HFFc6 (cell line): Measurements from ENCODE around the gene ADA. TPM values are rescaled to one million over a fixed set of nuclear protein-coding genes. Genes with fewer than 3 reads are reported as not detected.
"Not testable (repeated sequence)": the region's sequence is repeated elsewhere in the genome, so short reads cannot be mapped to it uniquely, and the experiment has no call there.

ENCODE experiments used
- DNase-seq: peaks from one replicate; pipeline ENCODE4 v3.0.0-alpha.2; 2018
- H3K27ac Mint-ChIP-seq: 2 replicates; pipeline ENCODE4 v1.8.0; 2020; ENCODE audit warnings: mild to moderate bottlenecking, mixed read lengths
- H3K27me3 Mint-ChIP-seq: 2 replicates; pipeline ENCODE4 v1.8.0; 2021; ENCODE audit warnings: mild to moderate bottlenecking, moderate library complexity, mixed read lengths; ENCODE audit not compliant: insufficient read depth
- H3K36me3 Mint-ChIP-seq: 2 replicates; pipeline ENCODE4 v1.8.0; 2021; ENCODE audit warnings: low read depth, mixed read lengths
- H3K4me1 Mint-ChIP-seq: 2 replicates; pipeline ENCODE4 v1.8.0; 2020; ENCODE audit warnings: low read depth, mixed read lengths
- H3K4me3 Mint-ChIP-seq: 2 replicates; pipeline ENCODE4 v1.8.0; 2020; ENCODE audit warnings: mild to moderate bottlenecking, moderate library complexity, mixed read lengths
- H3K9me3 Mint-ChIP-seq: 2 replicates; pipeline ENCODE4 v1.8.0; 2020; ENCODE audit warnings: mild to moderate bottlenecking, mixed read lengths
- total RNA-seq, 6 experiments: library from RNA; stranded (reverse); fragmentation: NEBNext Ultra II Directional; extraction: Animal tissue kit (Norgen Biotek cat#: 25700); gene quantifications; 2 replicates in 1 of 6; 3 replicates in 5 of 6; pipeline ENCODE4 v1.2.3, GENCODE V29; 2021
- TF ChIP-seq, protein P1 (sequence below): fragments of 200-600 bp; sonication (generic); IDR thresholded peaks from 2 replicates; pipeline ENCODE4 v1.5.0; 2021; ENCODE audit warnings: antibody characterized with exemption, mild to moderate bottlenecking

The ADA gene
- total RNA-seq, 6 experiments from 2014 or later, result 11.0 to 15.9 (median 12.7) TPM

DNA sequence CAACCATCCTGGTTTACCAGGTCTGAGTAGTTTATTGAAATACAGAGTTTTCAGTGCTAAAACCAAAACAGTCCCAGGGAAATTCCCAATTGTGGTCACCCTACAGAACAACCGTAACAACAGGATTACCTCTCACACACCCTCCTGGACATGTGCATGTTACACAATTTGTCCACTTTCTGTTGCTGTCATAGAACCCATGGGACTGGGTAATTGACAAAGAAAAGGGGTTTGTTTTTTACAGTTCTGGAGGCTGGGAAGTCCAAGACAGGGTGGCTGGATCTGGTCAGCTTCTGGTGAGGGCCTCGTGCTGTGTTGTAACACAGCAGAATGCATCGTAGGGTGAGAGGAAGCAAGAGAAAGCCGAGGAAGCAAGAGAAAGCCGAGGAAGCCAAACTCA is 9.1 kb upstream of the ADA start:
- Mint-ChIP-seq H3K27me3 (peaks cover 9% of the 10 kb centered on the region), H3K27ac (no peak overlapping the region)

DNA sequence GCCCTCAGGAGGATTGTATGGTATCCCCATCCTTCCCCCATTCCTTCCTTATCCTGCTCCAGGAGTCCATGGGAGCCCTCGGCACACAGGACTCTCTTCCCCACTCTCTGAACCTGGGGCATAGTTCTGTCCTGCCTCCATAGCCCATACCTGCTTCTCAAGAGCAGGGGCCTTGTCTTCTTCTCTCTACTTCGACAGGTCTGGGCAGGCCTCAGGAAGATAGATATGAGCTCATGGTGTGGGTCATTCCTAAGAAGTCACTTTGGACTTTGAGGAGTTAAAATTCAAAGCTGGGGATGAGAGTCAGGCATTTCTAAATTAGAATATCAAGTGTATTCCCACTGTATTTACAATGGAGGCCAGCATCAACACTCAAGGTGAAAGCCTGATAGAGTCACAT is 8.4 kb upstream of the ADA start:
- H3K27me3 Mint-ChIP-seq, result peaks cover 9% of the 10 kb centered on the region
- H3K4me1 Mint-ChIP-seq, result no peaks in the 10 kb centered on the region; the same call in 1 of the 2 replicates
- no peak overlapping the region for H3K4me3 Mint-ChIP-seq
- DNase-seq, result no peak
- 0 out of 2 replicates have a peak, but pooled peaks cover 5% of the 10 kb centered on the region for H3K9me3 Mint-ChIP-seq
- no peak overlapping the region for H3K27ac Mint-ChIP-seq
- TF ChIP-seq, protein P1, sequence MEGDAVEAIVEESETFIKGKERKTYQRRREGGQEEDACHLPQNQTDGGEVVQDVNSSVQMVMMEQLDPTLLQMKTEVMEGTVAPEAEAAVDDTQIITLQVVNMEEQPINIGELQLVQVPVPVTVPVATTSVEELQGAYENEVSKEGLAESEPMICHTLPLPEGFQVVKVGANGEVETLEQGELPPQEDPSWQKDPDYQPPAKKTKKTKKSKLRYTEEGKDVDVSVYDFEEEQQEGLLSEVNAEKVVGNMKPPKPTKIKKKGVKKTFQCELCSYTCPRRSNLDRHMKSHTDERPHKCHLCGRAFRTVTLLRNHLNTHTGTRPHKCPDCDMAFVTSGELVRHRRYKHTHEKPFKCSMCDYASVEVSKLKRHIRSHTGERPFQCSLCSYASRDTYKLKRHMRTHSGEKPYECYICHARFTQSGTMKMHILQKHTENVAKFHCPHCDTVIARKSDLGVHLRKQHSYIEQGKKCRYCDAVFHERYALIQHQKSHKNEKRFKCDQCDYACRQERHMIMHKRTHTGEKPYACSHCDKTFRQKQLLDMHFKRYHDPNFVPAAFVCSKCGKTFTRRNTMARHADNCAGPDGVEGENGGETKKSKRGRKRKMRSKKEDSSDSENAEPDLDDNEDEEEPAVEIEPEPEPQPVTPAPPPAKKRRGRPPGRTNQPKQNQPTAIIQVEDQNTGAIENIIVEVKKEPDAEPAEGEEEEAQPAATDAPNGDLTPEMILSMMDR, result no peak
- no peaks in the 10 kb centered on the region; the same call in 1 of the 2 replicates for H3K36me3 Mint-ChIP-seq

More for the DNA sequence above, 9.1 kb upstream of the ADA start:
- 0 out of 2 replicates have a peak, but pooled peaks cover 5% of the 10 kb centered on the region for H3K9me3 Mint-ChIP-seq
- H3K36me3 Mint-ChIP-seq, result no peaks in the 10 kb centered on the region; the same call in 1 of the 2 replicates
- no peak for DNase-seq
- H3K4me3 Mint-ChIP-seq, result no peak overlapping the region
- no peaks in the 10 kb centered on the region; the same call in 1 of the 2 replicates for H3K4me1 Mint-ChIP-seq
- TF ChIP-seq, protein P1, result no peak

DNA sequence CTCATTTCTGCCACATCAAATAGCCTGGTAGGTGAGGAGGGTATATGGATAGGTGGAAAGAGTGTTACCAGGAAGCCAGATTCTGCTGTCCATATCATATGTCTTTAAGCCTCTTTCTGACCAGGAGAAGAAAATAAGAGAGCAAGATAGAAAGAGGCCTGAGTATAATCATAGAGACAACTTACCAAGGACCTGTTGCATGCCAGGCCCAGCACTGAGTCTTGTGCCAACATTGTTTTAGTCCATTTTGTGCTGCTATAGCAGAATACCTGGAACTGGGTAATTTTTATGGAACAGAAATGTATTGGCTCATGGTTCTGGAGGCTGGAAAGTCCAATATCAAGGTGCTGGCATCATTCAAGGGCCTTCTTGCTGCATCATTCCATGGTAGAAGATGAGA is 7.3 kb upstream of the ADA start:
- no peak for DNase-seq
- H3K27ac Mint-ChIP-seq, result no peak overlapping the region
- TF ChIP-seq, protein P1, result no peak
- peaks cover 9% of the 10 kb centered on the region; the same call in 1 of the 2 replicates for H3K9me3 Mint-ChIP-seq
- peaks cover 4% of the 10 kb centered on the region; the same call in 1 of the 2 replicates for H3K36me3 Mint-ChIP-seq
- no peak overlapping the region for H3K4me3 Mint-ChIP-seq
- peaks cover 10% of the 10 kb centered on the region for H3K27me3 Mint-ChIP-seq
- no peaks in the 10 kb centered on the region for H3K4me1 Mint-ChIP-seq

DNA sequence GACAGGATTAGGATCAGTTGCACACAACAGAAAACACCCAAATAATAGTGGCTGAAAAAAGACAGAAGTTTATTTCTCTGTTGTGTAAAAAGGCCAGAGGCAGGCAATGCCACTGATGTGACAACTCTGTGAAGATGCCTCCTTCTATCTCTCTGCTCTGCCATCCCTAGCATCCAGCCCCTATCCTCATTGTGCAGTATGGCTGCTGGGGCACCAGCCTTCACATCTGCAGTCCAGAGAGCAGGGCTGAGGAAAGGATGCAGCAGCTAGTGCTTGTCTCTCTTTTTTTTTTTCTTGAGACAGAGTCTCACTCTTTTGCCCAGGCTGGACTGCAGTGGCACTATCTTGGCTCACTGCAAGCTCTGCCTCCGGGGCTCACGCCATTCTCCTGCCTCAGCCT is 6.4 kb upstream of the ADA start:
- TF ChIP-seq, protein P1, result no peak
- peaks cover 5% of the 10 kb centered on the region; the same call in 1 of the 2 replicates for H3K4me1 Mint-ChIP-seq
- peaks cover 9% of the 10 kb centered on the region; the same call in 1 of the 2 replicates for H3K9me3 Mint-ChIP-seq
- H3K27ac Mint-ChIP-seq, result no peak overlapping the region
- no peak overlapping the region for H3K4me3 Mint-ChIP-seq
- H3K36me3 Mint-ChIP-seq, result peaks cover 11% of the 10 kb centered on the region; the same call in 1 of the 2 replicates
- DNase-seq, result no peak
- H3K27me3 Mint-ChIP-seq, result peaks cover 9% of the 10 kb centered on the region

DNA sequence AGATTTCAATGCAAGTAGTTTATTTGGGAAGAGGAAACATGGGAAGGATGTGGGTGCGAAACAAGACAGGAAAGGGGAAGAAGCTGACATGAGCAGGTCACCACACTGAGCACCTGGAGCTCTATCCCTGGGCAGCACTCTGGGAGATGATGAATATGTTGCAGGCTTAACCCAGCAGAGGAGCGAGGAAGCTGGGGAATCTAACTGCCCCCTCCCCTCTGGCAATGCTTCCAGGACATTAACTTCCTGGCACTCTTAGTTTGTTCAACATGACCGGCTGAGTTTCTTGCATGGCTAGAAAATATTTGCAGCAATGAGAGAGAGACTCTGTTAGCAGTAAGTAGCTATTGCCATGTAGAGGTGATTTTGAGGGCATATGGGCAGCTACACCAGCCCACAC is 4.9 kb upstream of the ADA start:
- Mint-ChIP-seq H3K4me3 (no peak overlapping the region), H3K27me3 (peaks cover 9% of the 10 kb centered on the region), H3K27ac (no peak overlapping the region), H3K4me1 (peaks cover 12% of the 10 kb centered on the region), H3K9me3 (peaks cover 9% of the 10 kb centered on the region; the same call in 1 of the 2 replicates), H3K36me3 (peaks cover 11% of the 10 kb centered on the region; the same call in 1 of the 2 replicates)
- no peak for DNase-seq
- TF ChIP-seq, protein P1, result no peak

DNA sequence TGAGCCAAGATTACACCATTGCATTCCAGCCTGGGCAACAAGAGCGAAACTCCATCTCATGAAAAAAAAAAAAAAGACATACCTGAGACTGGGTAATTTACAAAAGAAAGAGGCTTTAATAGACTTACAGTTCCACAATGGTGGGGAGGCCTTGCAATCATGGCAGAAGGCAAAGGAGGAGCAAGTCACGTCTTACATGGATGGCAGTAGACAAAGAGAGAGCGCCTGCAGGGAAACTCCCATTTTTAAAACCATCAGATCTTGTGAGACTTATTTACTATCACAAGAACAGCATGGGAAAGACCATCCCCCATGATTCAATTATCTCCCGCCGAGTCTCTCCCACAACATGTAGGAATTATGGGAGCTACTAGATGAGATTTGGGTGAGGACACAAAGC is 2.7 kb upstream of the ADA start:
- H3K4me3 Mint-ChIP-seq, DNase-seq, H3K27me3 Mint-ChIP-seq, H3K9me3 Mint-ChIP-seq, H3K27ac Mint-ChIP-seq: not testable (repeated sequence)
- H3K36me3 Mint-ChIP-seq, result peaks cover 11% of the 10 kb centered on the region; the same call in 1 of the 2 replicates
- H3K4me1 Mint-ChIP-seq, result peaks cover 15% of the 10 kb centered on the region
